ENCODE measurements around the gene GCAT. TPM values are rescaled to one million over a fixed set of nuclear protein-coding genes. Genes with fewer than 3 reads are reported as not detected.

Gene GCAT
- 23.6 and 39.4 TPM in 2 replicates for total RNA-seq (2014; rRNA removed; shearing (Covaris generic); ENCODE audit: low replicate concordance)

DNA sequence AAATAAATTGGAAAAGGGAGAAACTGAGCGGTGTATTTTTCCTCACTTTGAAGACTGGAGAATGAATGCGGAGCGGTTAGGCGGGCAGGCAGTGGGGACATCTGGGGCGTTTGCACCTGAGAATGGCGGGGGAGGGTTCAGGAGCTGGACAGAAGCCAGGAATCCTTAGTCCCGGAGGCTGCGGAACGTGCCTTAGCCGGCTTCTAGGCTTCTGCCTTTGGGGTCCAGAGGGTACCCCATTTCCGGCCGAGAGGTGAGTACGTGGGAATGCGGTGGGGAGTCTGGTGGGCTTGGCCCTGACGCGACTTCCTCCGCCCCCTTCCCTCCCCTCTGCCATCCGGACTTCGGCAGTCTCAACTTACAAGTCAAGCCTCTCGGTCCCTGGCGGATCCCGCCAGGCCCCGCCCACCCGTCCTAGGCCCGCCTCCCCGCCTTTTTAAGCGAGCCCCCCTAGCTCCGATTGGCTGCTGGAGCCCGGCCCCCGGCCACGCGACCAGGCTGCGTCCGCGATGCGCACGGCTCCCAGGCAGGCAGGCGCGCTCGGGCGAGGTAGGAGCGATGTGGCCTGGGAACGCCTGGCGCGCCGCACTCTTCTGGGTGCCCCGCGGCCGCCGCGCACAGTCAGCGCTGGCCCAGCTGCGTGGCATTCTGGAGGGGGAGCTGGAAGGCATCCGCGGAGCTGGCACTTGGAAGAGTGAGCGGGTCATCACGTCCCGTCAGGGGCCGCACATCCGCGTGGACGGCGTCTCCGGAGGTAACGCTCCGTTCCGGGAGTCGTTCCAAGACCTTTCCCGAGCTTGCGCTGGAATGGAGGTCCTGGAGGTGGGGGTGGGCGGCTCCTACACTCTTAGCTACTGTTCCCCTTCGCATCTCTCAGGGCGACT, at the start of gene GCAT:
TSS of gene GCAT (plus strand) at position 525 of the 884 bp plus-strand sequence. CDS start at position 559, 34 bp downstream.
- Histone ChIP-seq H3K4me3 (peak within 1 kb of the TSS; percentile 60), H3K9me3 (no peaks in the 10 kb centered on the region), H3K36me3 (no peaks in the 10 kb centered on the region), H3K27me3 (peaks cover 4% of the 10 kb centered on the region; the same call in 1 of the 2 replicates)
- DNase-seq, result peak; percentile 95

- Histone ChIP-seq H3K9me3 (no peaks in the 10 kb centered on the region), H3K36me3 (peaks cover 87% of the 10 kb centered on the region), H3K27me3 (no peaks in the 10 kb centered on the region), H3K4me3 (no peak overlapping the region)
- no peak for DNase-seq
Observed at GRCh38 chr22:37758694-37759093, 49.0 kb upstream of the GCAT start.

DNA sequence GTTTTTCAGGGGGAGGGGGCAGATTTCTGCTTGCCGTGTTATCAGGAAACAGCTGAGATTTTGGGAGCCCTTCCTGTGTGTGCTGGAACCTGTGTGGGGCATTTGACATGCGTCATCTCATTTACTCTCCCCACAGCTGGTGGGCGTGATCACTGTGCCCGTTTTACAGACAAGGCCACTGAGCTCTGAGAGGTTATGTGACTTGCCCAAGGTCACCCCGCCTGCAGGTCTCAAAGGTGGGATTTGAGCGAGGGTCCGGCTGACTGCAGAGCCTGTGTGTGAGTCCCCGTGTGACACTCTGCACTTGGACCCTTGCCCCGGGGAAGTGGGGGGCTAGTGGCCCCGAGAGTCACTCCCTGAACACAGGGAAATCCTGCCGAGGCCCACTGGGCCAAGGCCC, 48.5 kb upstream of the GCAT start:
- Histone ChIP-seq H3K9me3 (no peaks in the 10 kb centered on the region), H3K4me3 (no peak overlapping the region), H3K27me3 (no peaks in the 10 kb centered on the region), H3K36me3 (peaks cover 89% of the 10 kb centered on the region)
- no peak for DNase-seq

DNA sequence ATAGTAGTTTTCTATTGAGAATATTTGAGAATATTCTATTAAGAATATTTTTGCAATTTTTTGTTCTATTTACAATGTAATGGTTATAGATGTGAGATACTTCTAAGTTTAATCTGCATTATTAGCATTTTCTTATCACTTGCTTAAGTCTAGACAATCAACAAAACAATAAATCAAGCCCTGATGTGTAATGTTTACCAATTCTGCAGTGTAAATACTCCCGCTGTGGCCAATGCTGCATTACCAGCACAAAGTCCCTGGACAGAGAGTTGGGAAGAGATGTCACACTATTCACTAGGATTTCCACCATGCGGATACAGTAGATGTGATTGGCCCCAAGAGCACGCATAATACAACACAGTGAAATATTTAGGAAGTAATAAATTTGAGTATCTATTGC, 47.6 kb upstream of the GCAT start:
- no peaks in the 10 kb centered on the region for H3K27me3 ChIP-seq
- DNase-seq, result no peak
- H3K36me3 ChIP-seq, result peaks cover 86% of the 10 kb centered on the region
- H3K4me3 ChIP-seq, result no peak overlapping the region
- H3K9me3 ChIP-seq, result no peaks in the 10 kb centered on the region

- Histone ChIP-seq H3K9me3 (no peaks in the 10 kb centered on the region), H3K36me3 (peaks cover 79% of the 10 kb centered on the region), H3K27me3 (no peaks in the 10 kb centered on the region), H3K4me3 (no peak overlapping the region)
- DNase-seq, result no peak
Observed at GRCh38 chr22:37762389-37762836, 45.3 kb upstream of the GCAT start.

DNA sequence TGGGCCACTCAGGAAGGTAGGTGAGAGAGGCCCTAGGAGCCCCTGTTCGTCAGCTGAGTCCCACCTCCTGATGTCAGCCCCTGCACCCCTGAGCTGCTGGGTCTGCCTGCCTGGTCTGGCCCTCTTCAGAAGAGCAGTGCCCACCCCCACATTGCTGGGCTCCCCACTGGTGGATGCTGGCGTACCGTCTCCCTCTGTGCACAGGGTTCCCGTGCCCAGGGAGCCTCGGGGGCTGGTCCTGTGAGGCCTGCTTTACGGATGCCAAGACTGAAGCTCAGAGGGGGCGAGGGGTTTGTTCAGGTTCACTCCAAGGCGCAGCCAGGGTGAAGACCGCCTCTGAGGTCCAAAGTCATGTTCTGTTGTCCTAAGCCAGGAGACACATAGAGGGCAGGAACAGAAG, 44.7 kb upstream of the GCAT start:
- Histone ChIP-seq H3K9me3 (no peaks in the 10 kb centered on the region), H3K27me3 (no peaks in the 10 kb centered on the region), H3K4me3 (no peak overlapping the region), H3K36me3 (peaks cover 79% of the 10 kb centered on the region)
- DNase-seq, result no peak

- no peak overlapping the region for H3K4me3 ChIP-seq
- DNase-seq, result no peak
- H3K9me3 ChIP-seq, result no peaks in the 10 kb centered on the region
- no peaks in the 10 kb centered on the region for H3K27me3 ChIP-seq
- peaks cover 79% of the 10 kb centered on the region for H3K36me3 ChIP-seq
Observed at GRCh38 chr22:37763652-37764051, 44.1 kb upstream of the GCAT start.

DNA sequence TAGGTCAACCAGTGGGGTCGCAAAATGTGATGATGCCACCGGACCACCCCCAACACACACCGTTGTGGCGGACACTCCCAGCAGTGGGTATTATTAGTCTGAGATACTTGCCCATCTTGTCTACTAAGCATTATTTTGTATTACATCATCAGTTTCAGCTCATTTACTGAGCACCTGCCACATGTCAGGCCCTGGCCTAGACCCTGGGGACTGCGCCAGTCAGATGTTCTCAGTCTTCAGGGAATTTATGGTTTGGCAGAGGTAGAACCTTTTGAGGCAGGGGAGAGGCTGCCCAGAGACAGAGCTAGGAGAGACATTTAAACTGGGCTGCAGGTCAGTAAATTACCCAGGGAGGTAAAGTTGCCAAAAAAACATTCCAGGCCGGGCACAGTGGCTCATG, 43.1 kb upstream of the GCAT start:
- DNase-seq, result peak; percentile 87
- H3K9me3 ChIP-seq, result no peaks in the 10 kb centered on the region
- H3K27me3 ChIP-seq, result no peaks in the 10 kb centered on the region
- peaks cover 80% of the 10 kb centered on the region for H3K36me3 ChIP-seq
- H3K4me3 ChIP-seq, result no peak overlapping the region

DNA sequence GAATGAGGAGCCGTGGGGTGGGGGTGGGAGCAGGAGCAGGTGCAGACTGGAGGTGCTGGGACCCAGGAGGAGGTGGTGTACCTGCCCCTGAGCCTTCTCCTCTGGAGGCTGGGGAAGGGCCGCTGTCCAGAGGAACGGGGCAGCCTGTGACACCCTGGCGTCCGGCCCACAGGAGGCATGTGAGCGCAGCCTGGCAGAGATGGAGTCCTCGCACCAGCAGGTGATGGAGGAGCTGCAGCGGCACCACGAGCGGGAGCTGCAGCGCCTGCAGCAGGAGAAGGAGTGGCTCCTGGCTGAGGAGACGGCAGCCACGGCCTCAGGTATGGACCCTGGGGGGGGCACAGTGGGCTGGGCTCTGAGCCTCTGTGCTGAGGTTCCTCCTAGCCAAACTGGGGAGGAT, 42.2 kb upstream of the GCAT start:
- H3K9me3 ChIP-seq, result no peaks in the 10 kb centered on the region
- H3K27me3 ChIP-seq, result no peaks in the 10 kb centered on the region
- DNase-seq, result no peak
- no peak overlapping the region for H3K4me3 ChIP-seq
- H3K36me3 ChIP-seq, result peaks cover 72% of the 10 kb centered on the region

GRCh38 chr22:37765953-37766576, 41.7 kb upstream of the GCAT start:
- Histone ChIP-seq H3K4me3 (no peak overlapping the region), H3K27me3 (no peaks in the 10 kb centered on the region), H3K36me3 (peaks cover 71% of the 10 kb centered on the region), H3K9me3 (no peaks in the 10 kb centered on the region)
- DNase-seq, result no peak

DNA sequence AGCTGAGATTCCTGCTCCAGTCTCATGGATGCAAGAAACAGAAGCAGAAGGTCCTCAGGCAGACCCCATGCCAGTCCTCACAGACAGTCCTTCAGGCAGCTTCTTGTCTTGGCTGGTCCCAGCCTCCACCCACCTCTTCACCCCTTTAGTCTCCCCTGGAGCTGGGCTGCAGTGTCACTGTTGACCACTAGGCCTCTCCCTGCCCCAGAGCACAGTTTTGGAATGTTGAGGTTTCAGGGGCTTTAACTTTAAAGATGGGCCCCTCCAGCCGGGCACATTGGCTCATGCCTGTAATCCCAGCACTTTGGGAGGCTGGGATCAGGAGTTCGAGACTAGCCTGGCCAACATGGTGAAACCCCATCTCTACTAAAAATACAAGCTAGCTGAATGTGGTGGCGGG, 39.5 kb upstream of the GCAT start:
- Histone ChIP-seq H3K9me3 (no peaks in the 10 kb centered on the region), H3K27me3 (no peaks in the 10 kb centered on the region), H3K36me3 (peaks cover 74% of the 10 kb centered on the region), H3K4me3 (no peak overlapping the region)
- no peak for DNase-seq

GRCh38 chr22:37769056-37769455, 38.7 kb upstream of the GCAT start:
- H3K36me3 ChIP-seq, result peaks cover 74% of the 10 kb centered on the region
- H3K4me3 ChIP-seq, result no peak overlapping the region
- no peaks in the 10 kb centered on the region for H3K9me3 ChIP-seq
- H3K27me3 ChIP-seq, result no peaks in the 10 kb centered on the region
- DNase-seq, result no peak

GRCh38 chr22:37771081-37771480, 36.7 kb upstream of the GCAT start:
- peaks cover 68% of the 10 kb centered on the region for H3K36me3 ChIP-seq
- no peaks in the 10 kb centered on the region for H3K27me3 ChIP-seq
- H3K4me3 ChIP-seq, result no peak overlapping the region
- H3K9me3 ChIP-seq, result no peaks in the 10 kb centered on the region
- DNase-seq, result no peak

- no peaks in the 10 kb centered on the region for H3K9me3 ChIP-seq
- no peak overlapping the region for H3K4me3 ChIP-seq
- H3K36me3 ChIP-seq, result peaks cover 62% of the 10 kb centered on the region
- H3K27me3 ChIP-seq, result no peaks in the 10 kb centered on the region
- DNase-seq, result no peak
Observed at GRCh38 chr22:37771702-37772427, 35.9 kb upstream of the GCAT start.

DNA sequence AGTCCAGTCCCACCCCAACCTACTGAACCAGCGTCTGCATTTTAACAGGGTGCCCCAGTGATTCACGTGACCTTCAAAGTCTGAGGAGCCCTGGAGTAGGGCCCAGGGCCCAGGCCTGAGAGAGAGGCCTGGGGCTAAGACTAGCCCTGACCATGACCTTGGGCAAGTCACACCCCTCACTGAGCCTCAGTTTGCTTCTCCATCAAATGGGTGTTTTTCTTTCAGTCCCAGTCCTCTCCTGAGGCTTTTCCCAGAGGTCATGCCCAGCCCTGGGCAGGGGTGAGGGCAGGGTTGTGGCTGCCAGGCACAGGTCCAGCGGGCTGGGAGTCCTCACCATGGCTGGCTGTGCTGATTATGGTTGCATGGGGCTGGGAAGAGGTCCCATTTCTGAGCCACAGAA, 33.0 kb upstream of the GCAT start:
- Histone ChIP-seq H3K9me3 (no peaks in the 10 kb centered on the region; the same call in 1 of the 2 replicates), H3K4me3 (no peak overlapping the region), H3K36me3 (peaks cover 38% of the 10 kb centered on the region), H3K27me3 (no peaks in the 10 kb centered on the region)
- DNase-seq, result no peak

DNA sequence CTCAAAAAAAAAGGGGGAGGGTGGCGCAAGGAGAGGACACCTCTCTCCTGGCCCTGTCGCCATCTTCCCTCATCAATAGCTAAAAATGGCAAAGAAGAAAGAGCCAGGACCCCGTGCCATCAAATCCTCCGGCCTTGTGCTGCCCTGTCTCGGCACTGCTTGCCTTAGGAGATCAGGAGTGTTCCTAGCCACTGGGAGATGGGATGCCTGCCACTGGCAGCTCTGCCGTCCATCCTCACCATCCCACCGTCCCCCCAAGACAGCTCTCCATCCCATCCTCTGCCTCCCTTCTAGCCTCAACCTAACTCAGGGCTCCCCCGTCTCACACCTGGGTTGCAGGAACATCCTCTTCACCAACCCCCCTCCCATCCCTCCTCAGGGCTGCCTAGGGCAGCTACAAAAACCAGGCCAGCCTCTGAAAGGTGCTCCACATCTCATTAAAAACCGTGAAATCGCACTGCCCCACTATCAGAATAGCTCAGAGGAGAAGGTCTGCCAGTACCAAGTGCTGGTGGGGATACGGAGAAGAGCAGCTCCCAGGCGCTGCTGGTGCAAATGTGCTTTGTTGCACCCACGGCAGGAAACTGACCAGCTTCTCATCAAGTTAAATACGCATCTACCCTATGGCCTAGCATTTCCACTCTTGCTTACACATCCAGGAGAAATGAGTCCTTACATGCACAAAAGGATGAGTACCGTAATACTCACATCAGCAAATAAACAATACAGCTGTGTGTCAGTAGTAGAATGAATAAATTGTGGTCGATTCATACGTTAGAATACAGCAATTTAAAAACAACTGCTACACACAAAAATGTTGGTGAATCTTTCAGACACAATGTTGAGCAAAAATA, 31.7 kb upstream of the GCAT start:
- no peaks in the 10 kb centered on the region for H3K27me3 ChIP-seq
- H3K9me3 ChIP-seq, result no peaks in the 10 kb centered on the region; the same call in 1 of the 2 replicates
- H3K36me3 ChIP-seq, result peaks cover 34% of the 10 kb centered on the region
- peak; percentile 61 for DNase-seq
- H3K4me3 ChIP-seq, result no peak overlapping the region
